Smooth muscle cell (in vitro differentiated cells): Measurements from ENCODE around the gene EFCAB8. TPM values are rescaled to one million over a fixed set of nuclear protein-coding genes. Genes with fewer than 3 reads are reported as not detected.

ENCODE experiments used
- DNase-seq: peaks from one replicate; lab custom pipeline; 2025; ENCODE audit not compliant: unreplicated experiment; lab: John Stamatoyannopoulos, UW
- H2AFZ ChIP-seq: fragments of 200-600 bp; sonication (generic); 2 replicates; pipeline ENCODE4 v1.6.0; 2016; ENCODE audit warnings: antibody characterized with exemption, low read depth, mild to moderate bottlenecking
- H3F3A ChIP-seq: fragments of 200-600 bp; sonication (generic); 2 replicates; pipeline ENCODE4 v1.6.0; 2017; ENCODE audit warnings: antibody characterized with exemption, low read depth
- H3K27ac ChIP-seq: fragments of 200-600 bp; sonication (generic); 2 replicates; pipeline ENCODE4 v1.5.1; 2016; ENCODE audit warnings: low read depth, mild to moderate bottlenecking
- H3K27me3 ChIP-seq: fragments of 200-600 bp; sonication (generic); 2 replicates; pipeline ENCODE4 v1.6.1; 2016; ENCODE audit warnings: low read depth, mild to moderate bottlenecking
- H3K36me3 ChIP-seq: fragments of 200-600 bp; sonication (generic); 2 replicates; pipeline ENCODE4 v1.5.1; 2016; ENCODE audit warnings: low read depth
- H3K4me1 ChIP-seq: fragments of 200-600 bp; sonication (generic); 2 replicates; pipeline ENCODE4 v1.5.1; 2016; ENCODE audit warnings: low read depth
- H3K4me2 ChIP-seq: fragments of 200-600 bp; sonication (generic); 2 replicates; pipeline ENCODE4 v1.6.0; 2016; ENCODE audit warnings: mild to moderate bottlenecking
- H3K4me3 ChIP-seq: fragments of 200-600 bp; sonication (generic); 2 replicates; pipeline ENCODE4 v1.5.1; 2016; ENCODE audit warnings: mild to moderate bottlenecking
- H3K79me2 ChIP-seq: fragments of 200-600 bp; sonication (generic); 2 replicates; pipeline ENCODE4 v1.6.0; 2016; ENCODE audit warnings: low read depth, mild to moderate bottlenecking
- H3K9ac ChIP-seq: fragments of 200-600 bp; sonication (generic); 2 replicates; pipeline ENCODE4 v1.6.0; 2016; ENCODE audit warnings: low read depth
- H3K9me3 ChIP-seq: fragments of 200-600 bp; sonication (generic); replicated peaks from 2 replicates; pipeline ENCODE4 v1.5.1; 2016; ENCODE audit warnings: low read depth
- H4K20me1 ChIP-seq: fragments of 200-600 bp; sonication (generic); 2 replicates; pipeline ENCODE4 v1.6.0; 2016; ENCODE audit warnings: low read depth
- WGBS: methylation state at CpG from one replicate; pipeline ENCODE4 v1.1.7; 2016; ENCODE audit warnings: low lambda C conversion rate; 5-methylcytosine and 5-hydroxymethylcytosine counted together
- polyA plus RNA-seq: library from polyadenylated mRNA; unstranded; fragments of >200 nt; fragmentation: Nextera tagmentation; extraction: Ambion mirVana; gene quantifications from 2 replicates; pipeline ENCODE4 v1.2.1, GENCODE V29; 2016
- total RNA-seq: library from RNA; depleted of rRNA; stranded (reverse); fragments of >200 nt; gene quantifications from 2 replicates; pipeline ENCODE4 v1.2.3, GENCODE V29; 2014
- TF ChIP-seq, protein P1 (sequence below): fragments of 200-600 bp; sonication (generic); IDR thresholded peaks from 2 replicates; pipeline ENCODE4 v1.5.1; 2017; ENCODE audit warnings: borderline replicate concordance, mild to moderate bottlenecking, antibody characterized with exemption; ENCODE audit not compliant: insufficient read depth, poor library complexity, severe bottlenecking

Gene EFCAB8
- total and polyA plus RNA-seq, 2 experiments from 2014 or later, result 0.25 to 1.7 TPM

DNA sequence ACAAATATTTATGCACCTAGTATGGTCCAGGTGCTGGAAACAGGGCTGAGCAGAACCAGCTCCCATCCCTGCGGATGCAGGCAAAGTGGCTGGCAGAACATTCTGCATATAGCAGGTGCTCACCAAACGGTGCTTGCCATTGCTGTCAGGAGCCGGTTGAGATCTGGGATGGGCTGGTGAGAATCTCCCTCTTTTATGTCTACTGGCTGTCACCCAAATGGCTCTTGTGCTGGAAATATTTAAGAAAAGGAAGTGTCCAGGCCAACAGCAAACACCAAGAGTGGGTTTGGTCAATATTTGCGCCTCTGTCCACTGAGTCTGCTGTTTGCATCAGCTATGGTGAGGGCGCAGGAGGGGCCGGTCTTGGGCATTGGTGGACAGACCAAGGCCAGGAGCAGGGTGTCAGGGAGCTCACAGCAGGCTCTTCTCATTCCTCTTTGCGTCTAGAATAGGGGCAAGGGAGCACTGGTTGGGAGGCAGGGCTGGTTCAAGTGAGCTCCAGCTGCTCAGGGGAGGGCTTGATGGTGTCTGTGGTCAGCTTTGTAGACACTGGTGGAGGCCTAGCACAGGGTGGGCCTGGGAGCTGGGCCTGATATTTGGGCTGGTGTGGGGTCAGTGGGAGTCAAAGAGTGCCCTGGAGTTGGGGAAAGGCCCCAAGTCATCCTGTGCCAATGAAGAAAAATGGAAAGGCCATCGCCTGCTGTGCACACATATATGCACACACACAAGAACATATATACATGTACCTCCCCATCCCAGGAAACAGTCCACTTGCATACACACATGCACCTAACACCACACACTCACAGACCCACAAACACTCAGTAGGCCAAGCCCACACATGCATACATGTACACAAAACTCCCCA lies 147.4 kb downstream of the EFCAB8 start:
- Histone ChIP-seq H3K79me2 (no peaks in the 10 kb centered on the region), H3K4me3 (no peak overlapping the region), H3K4me1 (no peaks in the 10 kb centered on the region), H3K27me3 (no peaks in the 10 kb centered on the region), H4K20me1 (no peaks in the 10 kb centered on the region), H3K4me2 (no peak overlapping the region), H3K27ac (no peak overlapping the region), H3K9me3 (no peaks in the 10 kb centered on the region), H3F3A (no peaks in the 10 kb centered on the region), H3K36me3 (no peaks in the 10 kb centered on the region), H2AFZ (no peak overlapping the region), H3K9ac (no peak overlapping the region)
- TF ChIP-seq, protein P1, sequence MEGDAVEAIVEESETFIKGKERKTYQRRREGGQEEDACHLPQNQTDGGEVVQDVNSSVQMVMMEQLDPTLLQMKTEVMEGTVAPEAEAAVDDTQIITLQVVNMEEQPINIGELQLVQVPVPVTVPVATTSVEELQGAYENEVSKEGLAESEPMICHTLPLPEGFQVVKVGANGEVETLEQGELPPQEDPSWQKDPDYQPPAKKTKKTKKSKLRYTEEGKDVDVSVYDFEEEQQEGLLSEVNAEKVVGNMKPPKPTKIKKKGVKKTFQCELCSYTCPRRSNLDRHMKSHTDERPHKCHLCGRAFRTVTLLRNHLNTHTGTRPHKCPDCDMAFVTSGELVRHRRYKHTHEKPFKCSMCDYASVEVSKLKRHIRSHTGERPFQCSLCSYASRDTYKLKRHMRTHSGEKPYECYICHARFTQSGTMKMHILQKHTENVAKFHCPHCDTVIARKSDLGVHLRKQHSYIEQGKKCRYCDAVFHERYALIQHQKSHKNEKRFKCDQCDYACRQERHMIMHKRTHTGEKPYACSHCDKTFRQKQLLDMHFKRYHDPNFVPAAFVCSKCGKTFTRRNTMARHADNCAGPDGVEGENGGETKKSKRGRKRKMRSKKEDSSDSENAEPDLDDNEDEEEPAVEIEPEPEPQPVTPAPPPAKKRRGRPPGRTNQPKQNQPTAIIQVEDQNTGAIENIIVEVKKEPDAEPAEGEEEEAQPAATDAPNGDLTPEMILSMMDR, result no peak
- WGBS, result 89% methylated on average over 8 of the region's 8 CpGs
- DNase-seq, result no peak

GRCh38 chr20:33006776-33007375 lies 148.2 kb downstream of the EFCAB8 start:
- WGBS, result 93% methylated on average over 8 of the region's 8 CpGs
- no peaks in the 10 kb centered on the region for H3F3A ChIP-seq
- no peaks in the 10 kb centered on the region for H3K79me2 ChIP-seq
- no peak overlapping the region for H3K4me3 ChIP-seq
- no peak overlapping the region for H3K9ac ChIP-seq
- peaks cover 6% of the 10 kb centered on the region for H3K27me3 ChIP-seq
- H4K20me1 ChIP-seq, result no peaks in the 10 kb centered on the region
- DNase-seq, result no peak
- no peaks in the 10 kb centered on the region for H3K9me3 ChIP-seq
- H3K36me3 ChIP-seq, result no peaks in the 10 kb centered on the region
- TF ChIP-seq, protein P1, result no peak
- no peak overlapping the region for H2AFZ ChIP-seq
- no peaks in the 10 kb centered on the region for H3K4me1 ChIP-seq
- no peak overlapping the region for H3K4me2 ChIP-seq
- no peak overlapping the region for H3K27ac ChIP-seq

DNA sequence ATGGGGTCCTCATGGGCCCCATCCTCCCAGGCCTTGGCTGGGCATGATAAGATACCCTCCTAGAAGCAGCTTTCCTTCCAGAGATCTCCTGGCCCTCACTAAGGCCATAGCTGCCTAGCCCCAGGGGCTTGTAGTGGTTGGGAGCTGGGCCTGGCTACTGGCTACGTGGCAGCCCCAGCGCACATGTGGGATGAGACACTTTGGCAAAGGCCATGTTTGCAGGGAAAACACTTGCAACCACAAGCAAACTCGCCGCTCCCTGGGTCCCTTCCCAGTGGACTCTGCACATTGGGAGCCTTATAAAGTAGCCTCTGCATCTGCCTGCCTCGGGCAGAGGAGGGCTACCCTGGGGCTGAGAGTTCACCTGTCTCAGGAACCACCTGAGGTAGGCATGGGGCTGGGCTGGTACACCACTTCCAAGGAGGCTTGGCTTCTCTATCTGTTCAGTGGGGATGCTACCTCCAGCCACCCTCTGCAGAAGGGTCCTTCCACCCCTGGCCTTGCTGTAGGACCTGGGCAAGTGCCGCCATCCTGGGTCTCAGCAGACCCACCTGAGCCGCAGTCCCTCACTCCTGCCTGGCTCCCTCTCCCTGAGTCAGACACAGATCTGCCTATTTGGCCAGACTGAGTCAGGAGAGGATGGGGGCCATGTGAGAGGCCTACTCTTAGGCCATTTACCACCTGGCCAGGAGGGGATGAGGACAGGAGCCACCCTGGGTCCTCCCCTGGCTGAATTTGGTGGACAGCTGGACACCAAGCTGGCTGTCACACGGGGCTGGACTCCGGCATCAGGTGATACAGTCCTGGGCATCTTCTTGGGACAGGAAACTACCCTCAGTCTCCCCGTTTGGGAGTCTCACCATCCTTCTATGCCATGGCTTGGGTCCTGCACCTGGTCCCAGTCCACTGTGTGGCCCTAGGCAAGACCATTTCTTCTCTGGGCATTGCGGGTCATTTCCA lies 148.9 kb downstream of the EFCAB8 start, which contains the start of gene BPIFB2:
BPIFB2 (plus strand) TSS at position 329 of the 960 bp plus-strand sequence. CDS start 871 bp downstream, outside the sequence.
- Histone ChIP-seq H3K9ac (no peak within 1 kb of the TSS), H2AFZ (no peak within 1 kb of the TSS), H3K36me3 (no peaks in the 10 kb centered on the region), H3K4me1 (no peaks in the 10 kb centered on the region), H3K79me2 (no peaks in the 10 kb centered on the region), H3F3A (no peaks in the 10 kb centered on the region), H3K27me3 (peaks cover 12% of the 10 kb centered on the region), H3K4me3 (no peak within 1 kb of the TSS), H3K27ac (no peak within 1 kb of the TSS), H3K9me3 (no peaks in the 10 kb centered on the region), H4K20me1 (no peaks in the 10 kb centered on the region), H3K4me2 (no peak within 1 kb of the TSS)
- TF ChIP-seq, protein P1, result no peak
- WGBS, result 87% methylated on average over 11 of the region's 11 CpGs
- no peak for DNase-seq
